HG03521 (cell line): Measurements from ENCODE around the gene KDM4B.
"Not testable (repeated sequence)": the region's sequence is repeated elsewhere in the genome, so short reads cannot be mapped to it uniquely, and the experiment has no call there.

Source experiments
- ATAC-seq: cut with Tn5 transposase; IDR thresholded peaks from one replicate; pipeline ENCODE4 v1.9.1; 2021; ENCODE audit warnings: mild to moderate bottlenecking, moderate library complexity; ENCODE audit not compliant: unreplicated experiment

KDM4B gene

GRCh38 chr19:5147074-5147977 lies 178.4 kb downstream of the KDM4B start:
- ATAC-seq, result no peak

- ATAC-seq, result no peak
Observed at GRCh38 chr19:5147978-5148793, 179.3 kb downstream of the KDM4B start.

GRCh38 chr19:5148794-5149190 lies 179.9 kb downstream of the KDM4B start:
- no peak for ATAC-seq

GRCh38 chr19:5149508-5149907 lies 180.6 kb downstream of the KDM4B start:
- ATAC-seq, result no peak

GRCh38 chr19:5149932-5150901 lies 181.3 kb downstream of the KDM4B start:
- no peak for ATAC-seq

- no peak for ATAC-seq
Observed at GRCh38 chr19:5150902-5151741, 182.2 kb downstream of the KDM4B start.

- ATAC-seq, result no peak
Observed at GRCh38 chr19:5152013-5152763, 183.3 kb downstream of the KDM4B start.

GRCh38 chr19:5152767-5153532 lies 184.0 kb downstream of the KDM4B start:
- no peak for ATAC-seq

- no peak for ATAC-seq
Observed at GRCh38 chr19:5153601-5154128, 184.8 kb downstream of the KDM4B start.

- ATAC-seq, result no peak
Observed at GRCh38 chr19:5154129-5154798, 185.4 kb downstream of the KDM4B start.

GRCh38 chr19:5154799-5155426 lies 186.0 kb downstream of the KDM4B start:
- no peak for ATAC-seq

GRCh38 chr19:5155586-5156210 lies 186.8 kb downstream of the KDM4B start:
- ATAC-seq, result no peak

GRCh38 chr19:5156231-5156986 lies 187.5 kb downstream of the KDM4B start:
- ATAC-seq, result no peak

- no peak for ATAC-seq
Observed at GRCh38 chr19:5157186-5157585, 188.3 kb downstream of the KDM4B start.

- ATAC-seq, result not testable (repeated sequence)
Observed at GRCh38 chr19:5158549-5159134, 189.7 kb downstream of the KDM4B start.
